Activated CD4-positive, alpha-beta T cell treated with anti-CD3 and anti-CD28 coated beads for 48 hours (primary cell): Measurements from ENCODE around the gene DCPS.
"Not testable (repeated sequence)": the region's sequence is repeated elsewhere in the genome, so short reads cannot be mapped to it uniquely, and the experiment has no call there.

Experiments
- DNase-seq: peaks from one replicate; pipeline ENCODE4 v3.0.0-alpha.2; 2020

DCPS gene

GRCh38 chr11:126362879-126363655 is 59.2 kb downstream of the DCPS start:
- no peak for DNase-seq

- DNase-seq: no peak
Observed at GRCh38 chr11:126363706-126364248, 59.9 kb downstream of the DCPS start.

GRCh38 chr11:126364735-126365134 is 60.9 kb downstream of the DCPS start:
- DNase-seq: not testable (repeated sequence)

- DNase-seq: not testable (repeated sequence)
Observed at GRCh38 chr11:126365508-126365907, 61.6 kb downstream of the DCPS start.

- DNase-seq: no peak
Observed at GRCh38 chr11:126366064-126366822, 62.4 kb downstream of the DCPS start.

GRCh38 chr11:126366823-126367654 is 63.2 kb downstream of the DCPS start:
- DNase-seq: not testable (repeated sequence)

GRCh38 chr11:126367806-126368205 is 63.9 kb downstream of the DCPS start:
- not testable (repeated sequence) for DNase-seq

- not testable (repeated sequence) for DNase-seq
Observed at GRCh38 chr11:126368336-126369119, 64.7 kb downstream of the DCPS start.

- DNase-seq: no peak
Observed at GRCh38 chr11:126370016-126370415, 66.2 kb downstream of the DCPS start.

- no peak for DNase-seq
Observed at GRCh38 chr11:126371595-126371994, 67.7 kb downstream of the DCPS start.

- DNase-seq: not testable (repeated sequence)
Observed at GRCh38 chr11:126373389-126374066, 69.7 kb downstream of the DCPS start.

GRCh38 chr11:126374562-126375300 is 70.9 kb downstream of the DCPS start:
- not testable (repeated sequence) for DNase-seq

- no peak for DNase-seq
Observed at GRCh38 chr11:126375726-126376125, 71.9 kb downstream of the DCPS start.

GRCh38 chr11:126378763-126379162 is 74.9 kb downstream of the DCPS start:
- DNase-seq: no peak

- no peak for DNase-seq
Observed at GRCh38 chr11:126380909-126381308, 77.0 kb downstream of the DCPS start.

- not testable (repeated sequence) for DNase-seq
Observed at GRCh38 chr11:126381960-126382359, 78.1 kb downstream of the DCPS start.

GRCh38 chr11:126382641-126383040 is 78.8 kb downstream of the DCPS start:
- DNase-seq: not testable (repeated sequence)

- no peak for DNase-seq
Observed at GRCh38 chr11:126383339-126384335, 79.8 kb downstream of the DCPS start.

- no peak for DNase-seq
Observed at GRCh38 chr11:126384449-126385070, 80.7 kb downstream of the DCPS start.
